Spleen (tissue), 7 donors: ENCODE data around the gene KMT2A.

ENCODE experiments used
- POLR2A ChIP-seq, 3 donors: fragments of 450-650 bp; IDR thresholded peaks; one replicate each; pipeline ENCODE4 v1.5.1; 2017; ENCODE audit warnings: antibody characterized with exemption in 3 of 3, mild to moderate bottlenecking in 1 of 3
- POLR2AphosphoS5 ChIP-seq, 3 donors: sonication (generic); formaldehyde crosslinking; IDR thresholded peaks; one replicate each; pipeline ENCODE4 v1.5.1; 2017; ENCODE audit warnings: antibody characterized with exemption in 3 of 3
- TF ChIP-seq, protein P1 (sequence below), 11 experiments: fragments of 200-600 bp in 7 of 11; fragments of 450-650 bp in 4 of 11; sonication (generic) in 4 of 11; IDR thresholded peaks in 8 of 11; conservative IDR thresholded peaks in 3 of 11; 1 replicate in 7 of 11; 2 replicates in 4 of 11; pipeline versions ENCODE4 v1.4.0 to v1.8.0; 2016 to 2021; ENCODE audit warnings: antibody characterized with exemption in 11 of 11, inconsistent platforms in 4 of 11, mild to moderate bottlenecking in 1 of 11
- donor health status: DM: no; HTN: no; CAD: no; lungs with moderate emphysema.
- donor health status: DM: no; HTN: no; CAD: no.
- donor health status: DM: no; HTN: no; CAD: no.

DNA sequence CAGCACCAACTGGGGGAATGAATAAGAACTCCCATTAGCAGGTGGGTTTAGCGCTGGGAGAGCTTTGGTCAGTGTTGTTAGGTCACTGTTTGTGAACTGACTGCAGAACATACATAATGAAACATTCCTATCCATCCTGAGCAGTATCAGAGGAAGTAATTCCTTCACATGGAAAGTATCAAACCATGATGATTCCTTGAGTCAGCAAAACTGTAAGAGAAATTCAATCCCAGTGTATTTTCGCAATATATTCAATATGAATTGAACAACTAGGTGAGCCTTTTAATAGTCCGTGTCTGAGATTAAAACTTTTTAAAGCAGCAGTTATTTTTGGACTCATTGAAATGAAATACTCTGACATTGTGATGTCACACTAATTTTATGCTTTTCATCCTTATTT is 48.1 kb downstream of the KMT2A start:
- TF ChIP-seq, protein P1, sequence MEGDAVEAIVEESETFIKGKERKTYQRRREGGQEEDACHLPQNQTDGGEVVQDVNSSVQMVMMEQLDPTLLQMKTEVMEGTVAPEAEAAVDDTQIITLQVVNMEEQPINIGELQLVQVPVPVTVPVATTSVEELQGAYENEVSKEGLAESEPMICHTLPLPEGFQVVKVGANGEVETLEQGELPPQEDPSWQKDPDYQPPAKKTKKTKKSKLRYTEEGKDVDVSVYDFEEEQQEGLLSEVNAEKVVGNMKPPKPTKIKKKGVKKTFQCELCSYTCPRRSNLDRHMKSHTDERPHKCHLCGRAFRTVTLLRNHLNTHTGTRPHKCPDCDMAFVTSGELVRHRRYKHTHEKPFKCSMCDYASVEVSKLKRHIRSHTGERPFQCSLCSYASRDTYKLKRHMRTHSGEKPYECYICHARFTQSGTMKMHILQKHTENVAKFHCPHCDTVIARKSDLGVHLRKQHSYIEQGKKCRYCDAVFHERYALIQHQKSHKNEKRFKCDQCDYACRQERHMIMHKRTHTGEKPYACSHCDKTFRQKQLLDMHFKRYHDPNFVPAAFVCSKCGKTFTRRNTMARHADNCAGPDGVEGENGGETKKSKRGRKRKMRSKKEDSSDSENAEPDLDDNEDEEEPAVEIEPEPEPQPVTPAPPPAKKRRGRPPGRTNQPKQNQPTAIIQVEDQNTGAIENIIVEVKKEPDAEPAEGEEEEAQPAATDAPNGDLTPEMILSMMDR (IDR thresholded peaks at IDR 0.05 in 8 of 11, conservative IDR thresholded peaks at IDR 0.05 in 3 of 11) = no peak
- TF ChIP-seq POLR2AphosphoS5 (IDR thresholded peaks at IDR 0.05) (no peak), POLR2A (IDR thresholded peaks at IDR 0.05) (no peak)
